ENCODE data around the gene PDE10A.

- no peak for TF ChIP-seq POLR2A (IDR thresholded peaks at IDR 0.05)
- TF ChIP-seq, protein P1, sequence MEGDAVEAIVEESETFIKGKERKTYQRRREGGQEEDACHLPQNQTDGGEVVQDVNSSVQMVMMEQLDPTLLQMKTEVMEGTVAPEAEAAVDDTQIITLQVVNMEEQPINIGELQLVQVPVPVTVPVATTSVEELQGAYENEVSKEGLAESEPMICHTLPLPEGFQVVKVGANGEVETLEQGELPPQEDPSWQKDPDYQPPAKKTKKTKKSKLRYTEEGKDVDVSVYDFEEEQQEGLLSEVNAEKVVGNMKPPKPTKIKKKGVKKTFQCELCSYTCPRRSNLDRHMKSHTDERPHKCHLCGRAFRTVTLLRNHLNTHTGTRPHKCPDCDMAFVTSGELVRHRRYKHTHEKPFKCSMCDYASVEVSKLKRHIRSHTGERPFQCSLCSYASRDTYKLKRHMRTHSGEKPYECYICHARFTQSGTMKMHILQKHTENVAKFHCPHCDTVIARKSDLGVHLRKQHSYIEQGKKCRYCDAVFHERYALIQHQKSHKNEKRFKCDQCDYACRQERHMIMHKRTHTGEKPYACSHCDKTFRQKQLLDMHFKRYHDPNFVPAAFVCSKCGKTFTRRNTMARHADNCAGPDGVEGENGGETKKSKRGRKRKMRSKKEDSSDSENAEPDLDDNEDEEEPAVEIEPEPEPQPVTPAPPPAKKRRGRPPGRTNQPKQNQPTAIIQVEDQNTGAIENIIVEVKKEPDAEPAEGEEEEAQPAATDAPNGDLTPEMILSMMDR (IDR thresholded peaks at IDR 0.05): no peak
Observed at GRCh38 chr6:165654144-165654543, 8.9 kb downstream of the PDE10A start.

All from tibial nerve (tissue), 3 donors.